Left lung (tissue), 10 donors: ENCODE data around the gene TPK1. TPM values are rescaled to one million over a fixed set of nuclear protein-coding genes. Genes with fewer than 3 reads are reported as not detected.

Source experiments
- ATAC-seq: fragments of 200-7000 bp; cut with Tn5 transposase; one replicate; pipeline ENCODE4 v1.9.1; 2020; ENCODE audit warnings: moderate library complexity
- DNase-seq, 4 donors: peaks; one replicate each; pipeline ENCODE4 v3.0.0-alpha.2; 2013 to 2020
- H3K27ac ChIP-seq, 2 donors: fragments of 200-600 bp; sonication (generic) in 1 of 2; one replicate each; pipeline versions ENCODE4 v1.5.0 to v1.8.0; 2020 to 2021
- H3K27me3 ChIP-seq, 2 donors: fragments of 200-600 bp; sonication (generic) in 1 of 2; one replicate each; pipeline versions ENCODE4 v1.5.0 to v1.8.0; 2020 to 2021
- H3K36me3 ChIP-seq, 2 donors: fragments of 200-600 bp; sonication (generic) in 1 of 2; one replicate each; pipeline versions ENCODE4 v1.5.0 to v1.8.0; 2020 to 2021
- H3K4me1 ChIP-seq, 2 donors: fragments of 200-600 bp; one replicate each; pipeline ENCODE4 v1.8.0; 2021
- H3K4me3 ChIP-seq, 2 donors: fragments of 200-600 bp; sonication (generic) in 1 of 2; one replicate each; pipeline versions ENCODE4 v1.5.0 to v1.8.0; 2020 to 2021; ENCODE audit warnings: mild to moderate bottlenecking in 1 of 2
- H3K9me3 ChIP-seq, 2 donors: fragments of 200-600 bp; sonication (generic) in 1 of 2; one replicate each; pipeline versions ENCODE4 v1.5.0 to v1.8.0; 2020 to 2021
- intact Hi-C, 2 donors: fragments of 100-400 bp; cut with DNase I; formaldehyde crosslinking; loops; one replicate each; pipeline versions ENCODE4 v1.11.2 to v1.14.2; 2022
- polyA plus RNA-seq, 6 donors: library from polyadenylated mRNA; unstranded; fragments of 120-200 nt; gene quantifications; one replicate each; pipeline ENCODE4 v1.2.1, GENCODE V29; 2013; ENCODE audit not compliant: insufficient read length in 6 of 6
- total RNA-seq, 2 donors: library from RNA; stranded (reverse); fragmentation: NEBNext Ultra II Directional; extraction: Animal tissue kit (Norgen Biotek cat#: 25700); gene quantifications; one replicate each; pipeline ENCODE4 v1.2.1, GENCODE V29; 2021
- TF ChIP-seq, protein P1 (sequence below), 2 donors: fragments of 200-600 bp; sonication (generic) in 1 of 2; IDR thresholded peaks; one replicate each; pipeline versions ENCODE4 v1.5.0 to v1.8.0; 2021; ENCODE audit warnings: antibody characterized with exemption in 2 of 2
- donor health status: DM: no; HTN: yes; CAD: no.
- donor health status: DM: no; HTN: no; CAD: no.

TPK1 gene
- total and polyA plus RNA-seq, 8 donors: 4.1 to 15.5 (median 4.8) TPM

DNA sequence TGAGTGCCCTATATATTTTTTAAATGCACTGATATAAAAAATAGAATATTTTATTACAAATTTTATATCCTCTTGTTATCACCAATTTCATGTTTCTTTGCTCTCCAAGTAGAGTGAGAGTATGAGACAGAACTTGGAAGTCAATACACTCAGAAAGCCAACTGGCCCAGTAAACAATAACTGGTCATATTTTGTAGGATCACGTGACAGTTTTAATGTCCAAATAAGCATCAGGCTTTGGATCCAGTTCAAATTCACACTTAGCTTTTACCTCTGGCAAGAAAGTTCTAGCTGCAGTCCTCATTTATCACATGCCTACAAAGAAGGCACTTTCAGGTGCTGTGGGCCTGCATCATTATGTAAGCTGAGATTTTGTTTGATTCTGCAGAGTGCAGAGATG, 21.6 kb upstream of the TPK1 start:
- TF ChIP-seq, protein P1, sequence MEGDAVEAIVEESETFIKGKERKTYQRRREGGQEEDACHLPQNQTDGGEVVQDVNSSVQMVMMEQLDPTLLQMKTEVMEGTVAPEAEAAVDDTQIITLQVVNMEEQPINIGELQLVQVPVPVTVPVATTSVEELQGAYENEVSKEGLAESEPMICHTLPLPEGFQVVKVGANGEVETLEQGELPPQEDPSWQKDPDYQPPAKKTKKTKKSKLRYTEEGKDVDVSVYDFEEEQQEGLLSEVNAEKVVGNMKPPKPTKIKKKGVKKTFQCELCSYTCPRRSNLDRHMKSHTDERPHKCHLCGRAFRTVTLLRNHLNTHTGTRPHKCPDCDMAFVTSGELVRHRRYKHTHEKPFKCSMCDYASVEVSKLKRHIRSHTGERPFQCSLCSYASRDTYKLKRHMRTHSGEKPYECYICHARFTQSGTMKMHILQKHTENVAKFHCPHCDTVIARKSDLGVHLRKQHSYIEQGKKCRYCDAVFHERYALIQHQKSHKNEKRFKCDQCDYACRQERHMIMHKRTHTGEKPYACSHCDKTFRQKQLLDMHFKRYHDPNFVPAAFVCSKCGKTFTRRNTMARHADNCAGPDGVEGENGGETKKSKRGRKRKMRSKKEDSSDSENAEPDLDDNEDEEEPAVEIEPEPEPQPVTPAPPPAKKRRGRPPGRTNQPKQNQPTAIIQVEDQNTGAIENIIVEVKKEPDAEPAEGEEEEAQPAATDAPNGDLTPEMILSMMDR (IDR thresholded peaks at IDR 0.05): no peak
- H3K36me3 ChIP-seq: no peaks in the 10 kb centered on the region
- no peak for DNase-seq
- intact Hi-C loops: no loop called here
- no peak overlapping the region for H3K4me3 ChIP-seq
- H3K27ac ChIP-seq: no peak overlapping the region
- no peaks in the 10 kb centered on the region for H3K27me3 ChIP-seq
- ATAC-seq: no peak
- H3K9me3 ChIP-seq: no peaks in the 10 kb centered on the region
- no peaks in the 10 kb centered on the region for H3K4me1 ChIP-seq

DNA sequence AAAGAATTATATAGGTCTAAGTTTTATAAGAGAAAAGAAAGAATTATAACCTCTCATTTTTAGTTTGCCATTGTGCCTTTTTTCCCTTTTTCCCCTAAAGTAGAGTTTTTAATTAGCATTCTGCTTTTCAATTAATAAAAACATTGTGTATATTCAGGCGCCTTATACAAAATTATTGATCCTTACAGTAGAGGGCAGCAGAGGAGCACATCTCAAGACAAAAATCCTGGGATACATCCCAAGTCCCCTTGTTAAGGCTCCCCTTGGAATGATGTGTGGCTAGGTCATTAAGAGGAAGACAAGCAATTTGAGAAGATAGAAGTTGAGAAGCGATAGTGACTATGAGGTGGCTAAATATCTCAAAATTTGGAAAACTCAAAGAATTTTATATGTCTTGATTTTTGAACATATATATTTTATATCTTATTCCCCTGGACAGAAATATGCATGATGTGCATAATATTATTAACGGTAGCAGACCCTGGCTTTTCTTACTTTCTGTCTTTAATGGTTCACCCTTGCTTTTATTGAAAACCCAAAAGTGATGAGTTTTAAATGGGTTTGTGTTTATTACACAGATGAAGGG, 19.1 kb upstream of the TPK1 start:
- H3K27ac ChIP-seq: no peak overlapping the region
- DNase-seq: peak in 2 of 4 donors; percentile 34 to 55
- TF ChIP-seq, protein P1 (IDR thresholded peaks at IDR 0.05): peak; percentile 36 to 42
- no peaks in the 10 kb centered on the region for H3K4me1 ChIP-seq
- H3K27me3 ChIP-seq: no peaks in the 10 kb centered on the region
- ATAC-seq: peak; percentile 48
- H3K9me3 ChIP-seq: no peaks in the 10 kb centered on the region
- intact Hi-C loops: no loop called here
- H3K36me3 ChIP-seq: no peaks in the 10 kb centered on the region
- H3K4me3 ChIP-seq: no peak overlapping the region

DNA sequence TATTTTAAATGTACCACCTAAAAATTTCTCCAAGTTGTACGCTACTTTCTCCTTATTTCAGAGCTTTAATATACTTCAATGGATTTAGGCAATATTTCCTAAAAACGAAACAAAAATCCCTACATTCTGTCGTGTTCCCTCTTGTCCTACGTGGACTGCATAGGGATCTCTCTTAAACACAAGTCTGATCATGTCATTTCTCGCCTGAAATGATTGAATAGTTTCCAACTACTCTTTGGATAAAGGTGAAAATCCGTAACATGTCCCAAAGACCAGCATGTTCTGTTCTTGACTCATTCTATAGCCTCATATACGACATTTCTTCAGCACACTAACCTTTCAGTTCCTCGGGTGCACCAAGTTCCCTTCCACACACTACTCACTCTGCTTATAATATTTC, 17.7 kb upstream of the TPK1 start:
- Histone ChIP-seq H3K36me3 (no peaks in the 10 kb centered on the region), H3K27ac (no peak overlapping the region), H3K4me1 (no peaks in the 10 kb centered on the region), H3K9me3 (peaks cover 0 to 5% of the 10 kb centered on the region in 2 donors), H3K4me3 (no peak overlapping the region), H3K27me3 (no peaks in the 10 kb centered on the region)
- TF ChIP-seq, protein P1 (IDR thresholded peaks at IDR 0.05): no peak
- no peak for ATAC-seq
- intact Hi-C loops: no loop called here
- no peak for DNase-seq

DNA sequence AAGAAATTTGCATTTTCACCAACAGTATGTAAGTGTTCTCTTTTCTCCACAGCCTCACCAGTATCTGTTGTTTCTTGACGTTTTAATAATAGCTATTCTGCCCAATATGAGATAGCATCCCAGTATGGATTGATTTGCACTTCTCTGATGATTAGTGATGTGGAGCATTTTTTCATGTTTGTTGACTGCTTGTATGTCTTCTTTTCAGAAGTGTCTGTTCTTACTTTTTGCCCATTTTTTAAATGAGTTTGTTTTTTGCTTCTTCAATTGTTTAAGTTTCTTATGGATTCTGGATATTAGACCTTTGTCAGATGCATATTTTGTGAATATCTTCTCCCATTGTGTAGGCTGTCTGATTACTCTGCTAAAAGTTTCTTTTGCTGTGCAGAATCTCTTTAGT, 12.2 kb upstream of the TPK1 start:
- intact Hi-C loops: no loop called here
- TF ChIP-seq, protein P1 (IDR thresholded peaks at IDR 0.05): no peak
- DNase-seq (no peak), ATAC-seq (no peak)
- Histone ChIP-seq H3K27me3 (no peaks in the 10 kb centered on the region), H3K36me3 (no peaks in the 10 kb centered on the region), H3K27ac (no peak overlapping the region), H3K4me1 (peaks cover 0 to 3% of the 10 kb centered on the region in 2 donors), H3K9me3 (peaks cover 0 to 8% of the 10 kb centered on the region in 2 donors), H3K4me3 (no peak overlapping the region)

DNA sequence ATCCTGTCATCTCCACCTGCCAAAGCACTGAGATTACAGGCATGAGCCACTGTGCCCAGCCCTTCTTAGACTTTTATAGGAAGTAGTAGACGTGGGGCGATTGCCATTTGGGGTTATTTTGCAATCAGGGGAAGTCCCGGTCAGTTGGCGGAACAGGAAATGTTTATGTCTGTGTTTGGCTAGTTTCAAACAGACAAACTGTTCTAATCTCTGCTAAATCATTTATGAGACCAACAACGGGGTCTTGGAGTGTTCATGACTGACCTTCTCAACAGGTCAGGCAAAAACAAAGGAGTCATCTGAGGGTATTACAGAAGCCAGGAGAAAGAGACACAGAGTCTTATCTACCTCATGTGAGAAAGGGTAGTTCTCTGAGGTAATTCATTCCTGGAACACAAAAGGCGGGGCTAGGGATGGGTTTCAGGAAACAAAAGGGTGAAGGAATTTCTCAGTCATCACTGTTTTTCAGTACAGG, 6.6 kb upstream of the TPK1 start:
- TF ChIP-seq, protein P1 (IDR thresholded peaks at IDR 0.05): no peak
- Histone ChIP-seq H3K27me3 (no peaks in the 10 kb centered on the region), H3K4me3 (peak overlapping the region in 1 of 2 donors; percentile 11), H3K27ac (peak overlapping the region; percentile 47 to 92), H3K36me3 (no peaks in the 10 kb centered on the region), H3K4me1 (peaks cover 0 to 21% of the 10 kb centered on the region in 2 donors), H3K9me3 (no peaks in the 10 kb centered on the region)
- ATAC-seq: peak; percentile 89
- intact Hi-C loops: no loop called here
- DNase-seq: peak in 3 of 4 donors; percentile 30 to 66 (median 41)
